Fibroblast of gingiva (primary cell): ENCODE measurements around the gene PTPRE.
A peak's percentile ranks its signal among the peaks of the same experiment; 100 is the strongest.

ENCODE experiments used
- DNase-seq: peaks from one replicate; pipeline ENCODE4 v3.0.0-alpha.2; 2011; ENCODE audit warnings: low read depth

The PTPRE gene, protein sequence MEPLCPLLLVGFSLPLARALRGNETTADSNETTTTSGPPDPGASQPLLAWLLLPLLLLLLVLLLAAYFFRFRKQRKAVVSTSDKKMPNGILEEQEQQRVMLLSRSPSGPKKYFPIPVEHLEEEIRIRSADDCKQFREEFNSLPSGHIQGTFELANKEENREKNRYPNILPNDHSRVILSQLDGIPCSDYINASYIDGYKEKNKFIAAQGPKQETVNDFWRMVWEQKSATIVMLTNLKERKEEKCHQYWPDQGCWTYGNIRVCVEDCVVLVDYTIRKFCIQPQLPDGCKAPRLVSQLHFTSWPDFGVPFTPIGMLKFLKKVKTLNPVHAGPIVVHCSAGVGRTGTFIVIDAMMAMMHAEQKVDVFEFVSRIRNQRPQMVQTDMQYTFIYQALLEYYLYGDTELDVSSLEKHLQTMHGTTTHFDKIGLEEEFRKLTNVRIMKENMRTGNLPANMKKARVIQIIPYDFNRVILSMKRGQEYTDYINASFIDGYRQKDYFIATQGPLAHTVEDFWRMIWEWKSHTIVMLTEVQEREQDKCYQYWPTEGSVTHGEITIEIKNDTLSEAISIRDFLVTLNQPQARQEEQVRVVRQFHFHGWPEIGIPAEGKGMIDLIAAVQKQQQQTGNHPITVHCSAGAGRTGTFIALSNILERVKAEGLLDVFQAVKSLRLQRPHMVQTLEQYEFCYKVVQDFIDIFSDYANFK

DNA sequence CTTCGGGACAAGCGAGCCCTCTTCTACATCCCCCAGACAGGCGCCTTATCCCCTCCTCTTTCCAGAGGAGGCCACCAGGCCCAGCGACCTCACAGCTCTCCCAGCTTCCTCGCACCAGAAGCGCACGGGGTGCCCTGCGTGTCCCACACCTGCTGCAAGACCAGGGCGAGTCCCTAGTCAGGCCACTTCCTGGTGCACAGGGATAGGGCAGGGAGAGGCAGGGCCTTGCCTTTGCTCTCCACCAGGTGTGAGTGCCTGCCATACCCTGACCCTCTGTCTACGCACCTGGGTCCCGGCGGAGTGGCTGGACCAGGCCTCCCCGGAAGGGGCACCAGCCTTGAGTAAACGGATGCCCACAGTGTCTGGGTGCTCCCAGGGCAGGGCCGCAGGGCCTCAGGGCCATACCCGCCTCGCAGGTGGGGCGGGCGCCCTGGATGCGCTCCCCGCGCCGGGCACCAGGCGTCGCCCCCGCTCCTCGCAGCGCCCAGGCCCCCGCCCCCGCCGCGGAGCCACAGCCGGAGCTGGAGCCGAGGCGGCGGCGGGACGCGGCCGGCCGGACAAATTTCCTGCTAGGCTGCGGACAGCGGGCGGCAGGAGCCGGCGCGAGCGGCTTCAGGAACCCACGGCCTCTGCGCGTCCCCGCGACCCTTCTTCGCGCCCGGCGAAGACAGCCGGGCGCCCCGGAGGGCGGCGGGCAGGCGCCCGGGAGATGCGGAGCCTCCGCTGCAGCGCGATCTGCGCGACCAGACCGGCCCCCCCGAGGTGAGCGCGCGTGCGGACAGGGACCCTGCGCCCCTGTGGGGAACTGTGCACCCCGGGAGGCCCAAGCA lies at the start of gene PTPRE:
TSS of gene PTPRE (plus strand) at position 556 of the 830 bp plus-strand sequence. CDS start 133,779 bp downstream, outside the sequence.
- DNase-seq = peak; percentile 52

DNA sequence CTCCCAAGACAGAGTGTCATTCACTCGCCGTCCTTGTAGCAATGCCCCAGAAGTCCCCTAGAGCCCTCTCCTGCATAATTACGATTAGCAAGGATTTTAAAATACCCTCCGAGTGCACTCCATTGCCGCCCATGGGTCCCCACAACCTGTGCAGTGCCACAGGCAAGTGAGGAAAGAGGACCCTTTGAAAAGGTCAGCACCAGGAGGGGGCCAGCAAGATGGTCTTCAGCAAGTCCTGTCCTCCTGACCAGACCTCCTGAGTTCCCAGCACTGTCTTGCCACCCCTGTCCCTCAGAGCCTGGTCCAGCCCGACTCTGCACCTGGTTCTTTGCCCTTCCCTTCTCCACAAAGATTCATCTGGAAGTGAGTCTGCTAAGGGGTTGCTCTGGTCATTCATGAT lies 46.3 kb upstream of the PTPRE start:
- DNase-seq = no peak

DNA sequence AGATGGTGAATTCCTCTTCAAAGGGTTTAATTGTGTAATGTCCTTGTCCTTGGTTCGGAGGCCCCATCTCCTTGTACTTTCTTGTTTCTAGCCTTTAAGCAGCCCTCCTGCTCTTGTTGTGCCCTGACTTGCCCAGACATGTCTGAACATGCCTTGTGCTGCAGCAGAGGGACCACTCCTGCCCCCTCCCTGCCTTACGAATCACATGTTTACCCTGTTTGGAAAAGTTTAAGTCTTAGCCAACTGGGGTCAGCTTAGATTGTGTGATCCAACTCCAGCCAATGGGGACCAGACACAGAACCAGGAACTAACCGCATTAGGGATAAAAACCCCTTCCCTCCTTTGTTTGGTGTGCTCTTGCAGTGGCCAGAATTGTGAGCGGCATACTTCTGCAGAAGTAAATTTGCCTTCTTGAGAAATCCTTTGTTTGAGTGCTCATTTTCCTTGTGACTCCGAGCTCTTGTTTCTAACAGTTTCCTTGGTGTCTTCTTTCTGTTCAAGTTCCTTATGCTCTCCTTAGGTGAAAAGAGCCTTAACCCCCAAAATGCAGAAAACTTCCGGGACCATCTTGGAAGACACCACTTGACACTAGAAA lies 43.6 kb upstream of the PTPRE start:
- DNase-seq = no peak

DNA sequence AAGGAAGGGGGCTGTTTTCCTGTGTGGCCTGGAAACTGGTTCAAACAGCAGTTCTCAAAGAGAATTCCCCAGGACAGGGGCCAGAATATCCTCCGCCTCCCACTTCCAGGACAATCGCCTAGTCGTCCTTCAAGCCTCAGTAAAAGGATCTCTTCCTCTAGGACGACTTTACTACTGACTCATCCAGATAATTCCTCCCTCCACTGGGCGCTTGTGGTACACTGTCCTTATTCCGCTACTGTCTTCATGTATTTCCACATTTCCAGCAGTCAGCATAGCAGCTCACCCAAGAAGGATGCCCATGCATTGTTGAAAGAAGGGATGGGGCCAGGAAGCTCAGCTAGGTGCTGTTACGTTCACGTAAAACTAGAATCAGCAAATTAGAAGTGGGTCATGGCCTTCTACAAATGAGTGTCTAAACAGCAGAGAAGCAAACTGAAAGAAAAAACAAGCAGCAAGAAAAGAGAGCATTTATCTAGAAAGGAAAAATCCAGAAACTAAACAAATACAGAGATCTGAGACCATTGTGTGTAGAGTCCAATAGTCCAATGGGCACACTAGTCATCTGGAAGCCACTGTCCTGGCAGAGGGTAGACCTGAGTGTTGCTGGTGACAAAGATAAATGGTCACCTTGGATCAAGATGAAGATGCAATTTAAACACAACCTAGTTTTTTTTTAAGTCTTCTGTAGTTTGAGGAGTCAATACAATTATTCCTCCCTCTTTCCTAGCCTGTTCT lies 40.5 kb upstream of the PTPRE start:
- DNase-seq = no peak

DNA sequence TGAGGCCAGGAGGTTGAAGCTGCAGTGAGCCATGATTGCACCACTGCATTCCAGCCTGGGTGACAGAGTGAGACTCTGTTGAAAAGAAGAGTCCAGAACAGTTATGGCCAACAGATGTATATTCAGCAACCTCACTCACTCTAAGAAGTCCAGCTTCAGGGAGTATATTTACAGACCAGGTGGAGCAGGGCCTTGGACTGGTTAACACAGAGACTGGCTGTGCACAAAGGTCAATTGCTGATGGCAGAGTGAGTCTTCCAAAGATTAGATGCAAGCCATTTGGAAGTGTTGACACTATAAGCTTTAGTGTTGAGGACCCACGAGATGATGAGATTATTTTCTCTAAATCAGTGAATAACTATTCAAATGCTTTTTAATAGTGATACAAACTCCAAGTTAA lies 39.1 kb upstream of the PTPRE start:
- DNase-seq = no peak

DNA sequence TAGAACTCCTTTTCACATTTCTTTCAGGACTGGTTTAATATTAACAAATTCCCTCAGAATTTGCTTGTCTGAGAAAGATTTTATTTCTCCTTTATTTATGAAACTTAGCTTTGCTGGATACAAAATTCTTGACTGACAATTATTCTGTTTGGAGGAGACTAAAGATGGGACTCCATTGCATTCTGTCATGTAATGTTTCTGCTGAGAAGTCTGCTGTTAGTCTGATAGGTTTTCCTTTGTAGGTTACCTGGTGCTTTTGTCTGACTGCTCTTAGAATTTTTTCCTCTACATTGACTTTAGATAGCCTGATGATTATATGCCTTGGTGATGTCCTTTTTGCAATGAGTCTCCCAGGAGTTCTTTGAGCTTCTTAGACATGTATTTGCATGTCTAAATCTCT lies 37.6 kb upstream of the PTPRE start:
- no peak for DNase-seq

DNA sequence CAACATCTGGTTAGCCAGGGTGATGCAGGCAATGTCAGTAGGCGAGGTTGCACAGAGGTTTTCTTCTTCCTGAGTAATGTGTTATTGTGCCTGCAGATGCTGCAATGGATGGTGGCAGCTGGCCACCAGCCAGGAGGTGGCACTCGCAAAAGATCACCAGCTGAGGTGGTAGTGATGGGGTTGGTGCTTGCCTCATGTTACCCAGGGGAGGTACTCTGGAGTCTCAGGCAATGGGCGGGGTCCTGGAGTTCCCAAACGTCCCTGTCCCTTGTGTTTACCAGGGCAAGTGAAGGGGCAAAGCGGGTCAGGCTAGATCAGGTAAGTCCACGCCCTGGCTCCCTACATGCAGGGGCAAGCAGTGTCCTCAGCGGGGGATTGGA lies 35.3 kb upstream of the PTPRE start:
- DNase-seq = no peak

DNA sequence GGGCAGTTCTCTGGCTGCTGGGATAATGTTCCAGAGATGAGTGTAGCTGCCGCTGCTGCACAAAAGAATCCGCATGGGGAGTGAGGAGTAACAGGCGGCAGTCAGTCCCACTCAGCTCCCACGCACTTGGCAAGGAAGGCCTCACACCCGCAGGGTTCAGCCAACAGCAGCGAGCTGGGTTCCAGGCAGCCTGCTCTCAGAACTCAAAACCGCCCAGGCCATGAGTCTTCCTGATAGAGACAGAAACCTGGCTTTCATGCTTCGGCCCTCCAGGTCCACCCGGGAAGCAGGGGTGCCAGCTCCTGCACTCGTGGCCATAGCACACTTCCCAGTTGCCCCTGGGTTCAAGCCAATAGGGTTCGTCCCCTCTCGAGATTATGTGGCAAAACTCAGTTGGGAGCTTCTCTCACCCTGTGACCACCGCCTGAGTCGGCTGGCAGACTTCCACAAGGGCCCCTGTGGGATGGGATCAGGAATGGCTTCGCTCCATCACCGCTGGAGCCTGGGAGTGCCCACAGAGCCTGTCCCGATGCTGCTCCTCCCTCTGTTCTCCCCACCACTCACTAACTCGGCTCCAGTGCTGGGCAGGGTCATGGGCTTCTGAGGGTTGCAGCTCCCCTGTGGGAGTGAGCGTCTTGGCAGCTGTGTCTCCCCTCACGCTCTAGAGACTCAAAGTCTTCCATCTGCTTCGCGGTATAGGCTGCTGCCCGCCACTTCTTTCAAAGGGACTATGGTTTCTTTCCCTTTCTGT lies 34.7 kb upstream of the PTPRE start:
- DNase-seq = no peak

DNA sequence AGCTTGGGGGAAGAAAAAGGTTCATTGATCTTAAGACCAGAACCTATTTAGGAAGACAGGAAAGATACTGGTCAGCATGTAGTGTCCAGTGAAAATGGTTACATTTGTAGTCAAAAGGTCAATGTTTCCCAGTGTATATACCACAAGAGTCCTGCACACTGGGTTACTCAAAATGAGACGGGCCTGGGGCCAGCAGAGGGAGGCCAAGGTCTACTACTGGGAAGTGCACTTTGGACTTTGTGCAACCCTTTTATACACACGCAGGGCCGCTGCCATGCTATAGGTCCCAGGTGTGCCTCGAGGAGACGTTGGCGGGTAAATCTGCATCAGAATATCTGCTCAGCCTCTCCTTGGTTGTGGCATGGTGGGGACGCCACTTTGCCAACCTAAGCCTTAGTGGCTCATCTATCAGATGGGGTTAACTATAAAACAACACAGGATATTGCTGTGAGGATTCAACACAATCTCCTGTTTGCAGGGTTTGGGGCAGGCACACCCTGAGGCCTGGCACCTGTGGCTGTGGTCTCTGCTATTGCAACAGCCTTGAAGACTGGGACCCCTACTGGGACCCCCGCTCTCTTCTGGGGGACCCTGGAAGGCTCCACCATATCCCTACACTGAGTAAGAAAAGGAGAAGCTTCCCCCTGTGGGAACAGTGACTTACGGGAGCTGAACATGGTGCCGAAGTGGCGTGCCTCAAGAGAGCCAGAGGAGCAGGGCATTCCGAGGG lies 33.9 kb upstream of the PTPRE start:
- DNase-seq = no peak

DNA sequence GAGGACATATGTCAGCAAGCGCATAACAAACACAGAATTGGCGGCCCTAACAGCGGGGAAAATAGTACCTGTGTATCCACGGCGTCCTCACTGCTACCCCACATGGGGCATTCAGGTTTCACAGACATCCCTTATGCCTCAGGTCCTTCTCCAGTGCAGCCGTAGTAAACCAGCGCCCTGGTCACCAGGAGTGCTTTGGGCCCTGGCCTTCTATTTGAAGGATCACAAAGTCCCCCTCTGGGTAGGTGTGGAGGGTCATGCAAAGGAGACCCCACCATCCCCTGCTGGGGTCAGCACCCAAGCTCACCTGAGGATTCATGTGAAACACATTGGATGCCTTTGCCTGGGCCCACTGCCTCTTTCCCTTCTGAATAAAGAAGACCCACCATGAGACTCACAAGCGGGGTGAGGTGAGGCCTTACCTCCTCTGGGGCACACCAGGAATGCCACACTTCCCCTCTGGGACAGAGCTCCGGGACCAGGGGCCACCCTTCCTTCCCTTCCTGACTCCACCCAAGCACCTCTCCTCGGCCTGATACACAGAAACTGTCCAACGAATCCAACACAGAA lies 32.9 kb upstream of the PTPRE start:
- no peak for DNase-seq

DNA sequence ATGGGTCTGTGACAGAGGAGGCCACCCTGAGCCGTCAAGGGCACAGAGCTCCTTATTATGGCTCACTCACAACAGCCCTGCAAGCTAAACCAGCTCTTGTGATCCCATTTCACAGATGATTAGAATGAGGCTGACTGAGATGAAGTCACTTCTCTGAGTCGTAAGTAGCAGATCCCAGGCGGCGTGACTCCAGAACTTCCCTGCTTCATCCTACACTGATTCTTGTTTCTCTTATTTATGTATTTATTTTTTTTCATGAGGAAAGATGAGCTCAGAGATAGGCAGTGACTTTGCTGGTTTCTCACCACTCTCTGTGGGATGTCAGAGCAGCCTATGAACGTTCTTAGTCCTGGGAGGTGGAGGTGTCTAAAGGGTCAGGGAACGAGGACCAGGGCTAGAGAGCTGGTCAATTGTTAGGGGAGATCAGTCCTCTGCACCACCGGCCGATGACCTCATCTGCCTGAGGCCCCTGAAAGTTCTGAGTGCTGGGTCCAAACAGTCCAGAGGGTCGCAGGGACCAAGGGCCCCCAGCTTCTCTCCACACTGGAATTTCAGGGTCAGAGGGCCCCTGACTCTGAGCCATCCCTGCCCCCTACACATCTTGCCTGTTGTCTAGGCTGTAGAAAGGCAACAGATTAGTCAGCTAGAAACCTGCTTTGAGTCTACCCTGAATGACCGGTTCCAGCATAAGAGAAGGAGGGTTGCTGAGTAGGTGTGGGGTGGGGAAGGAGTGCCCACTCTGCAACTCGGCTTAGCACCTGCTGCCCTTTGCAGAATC lies 32.0 kb upstream of the PTPRE start:
- DNase-seq = no peak

DNA sequence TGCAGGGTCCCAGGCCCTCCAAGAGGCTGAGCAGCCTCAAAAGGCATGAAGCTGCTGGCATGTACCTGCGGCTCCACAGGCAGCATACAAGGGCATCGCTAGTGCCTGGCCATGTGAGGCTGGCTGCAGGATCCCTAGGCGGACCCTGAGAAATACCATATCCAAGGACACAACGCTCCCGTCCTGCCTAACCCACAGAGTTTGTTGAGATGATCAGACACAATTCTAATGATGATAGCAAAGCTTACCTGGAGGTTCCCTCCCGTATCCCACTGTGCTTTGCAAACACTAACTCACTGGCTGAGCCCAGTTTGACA lies 31.5 kb upstream of the PTPRE start:
- DNase-seq = no peak

DNA sequence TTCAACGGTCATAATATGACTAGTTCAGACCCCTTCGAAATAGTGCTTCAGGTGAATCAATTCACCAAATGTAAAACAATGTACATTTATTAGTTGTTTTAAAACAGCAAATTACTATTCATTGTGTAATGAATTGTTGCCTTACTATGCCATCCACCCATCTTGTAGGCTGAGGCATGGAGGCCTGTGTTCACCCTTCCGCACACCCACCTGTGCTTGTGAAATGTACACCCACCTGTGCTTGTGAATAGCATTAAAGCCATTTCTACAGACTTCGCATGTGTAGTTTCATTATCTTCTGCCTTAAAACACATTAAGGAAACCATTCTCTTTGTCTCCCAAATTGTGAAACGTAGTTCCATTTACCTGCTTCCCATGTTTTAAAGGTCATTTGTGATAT lies 31.0 kb upstream of the PTPRE start:
- DNase-seq = no peak

DNA sequence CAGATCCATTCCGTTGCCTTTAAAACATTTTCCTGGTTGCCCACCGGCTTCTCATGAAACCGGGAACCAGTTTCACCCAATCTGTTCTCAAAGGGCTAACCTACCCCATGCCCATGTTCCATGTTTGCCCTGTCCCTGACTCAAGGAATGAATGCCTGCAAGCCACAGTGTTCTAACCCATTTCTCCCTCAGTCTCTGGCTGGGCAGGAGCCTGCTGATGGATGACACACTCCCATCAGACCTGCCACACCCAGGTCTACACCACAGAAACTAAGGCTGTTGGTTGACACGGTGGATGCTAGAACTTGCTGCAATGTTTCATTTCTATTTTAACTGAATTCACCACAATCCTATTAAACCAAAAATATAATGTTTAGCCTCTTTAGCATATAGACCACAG lies 29.8 kb upstream of the PTPRE start:
- DNase-seq = no peak

DNA sequence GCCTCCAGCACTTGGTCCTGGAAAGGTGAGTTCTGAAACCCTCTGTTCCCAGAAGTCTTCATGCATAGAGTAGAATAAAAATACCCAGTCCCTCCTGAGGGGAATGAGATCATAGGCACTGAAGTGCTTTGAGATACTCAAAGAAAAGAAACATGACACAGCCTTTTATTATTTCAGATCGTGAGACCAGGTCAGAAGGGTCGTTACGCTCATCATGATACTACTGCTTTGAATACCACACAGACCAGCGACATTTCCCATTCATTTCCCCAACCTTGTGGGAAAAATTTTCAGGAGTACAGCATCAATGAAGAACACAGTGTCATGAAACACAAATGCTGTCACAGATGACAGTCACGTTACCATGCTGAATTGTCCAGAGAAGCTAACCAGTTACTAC lies 29.2 kb upstream of the PTPRE start:
- DNase-seq = no peak

DNA sequence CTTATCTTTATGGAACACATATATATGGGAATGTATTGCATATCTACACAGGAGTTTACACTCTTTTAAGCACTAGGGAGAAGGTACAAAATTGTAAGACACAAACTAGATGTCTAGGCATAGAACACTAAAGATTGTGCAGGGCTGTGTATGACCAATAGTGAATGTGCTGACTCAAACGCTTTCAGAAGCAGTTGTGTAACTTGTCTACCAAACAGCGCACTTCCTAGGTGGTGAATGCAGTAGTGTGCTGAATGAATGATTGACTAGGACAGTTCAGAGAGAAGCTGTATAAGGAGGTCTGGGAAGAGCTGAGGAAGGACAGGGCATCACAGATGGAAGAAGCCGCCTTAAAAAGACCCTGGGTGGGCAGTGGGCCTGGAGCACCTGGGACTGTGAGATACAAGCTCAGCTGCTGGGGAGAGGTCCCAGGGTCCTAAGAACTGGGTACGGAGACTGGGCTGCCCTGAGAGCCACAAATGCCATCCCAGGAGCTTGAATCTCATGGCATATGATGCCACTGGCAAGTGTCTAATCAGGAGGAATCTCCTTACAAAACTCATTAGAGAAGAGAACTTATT lies 28.3 kb upstream of the PTPRE start:
- no peak for DNase-seq

DNA sequence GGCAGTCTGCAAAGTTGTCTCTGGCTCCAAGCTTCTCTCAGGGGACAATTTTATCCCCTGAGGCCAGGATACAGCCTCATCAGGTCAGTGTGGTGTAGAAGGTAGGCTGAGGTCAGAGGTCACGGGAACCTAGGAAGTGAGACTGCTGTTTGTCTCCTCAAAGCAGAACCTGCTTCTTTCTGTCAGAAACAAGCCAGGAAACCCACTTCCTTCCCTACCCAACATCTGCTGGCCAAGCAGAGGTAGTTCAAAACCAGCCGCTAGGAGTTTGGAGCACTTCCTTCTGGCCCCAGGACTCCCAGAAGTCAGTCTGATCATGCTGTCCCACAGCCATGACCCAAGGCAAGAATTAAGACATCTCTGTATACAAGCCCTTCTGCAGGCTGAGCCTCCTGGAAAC lies 26.3 kb upstream of the PTPRE start:
- DNase-seq = no peak

DNA sequence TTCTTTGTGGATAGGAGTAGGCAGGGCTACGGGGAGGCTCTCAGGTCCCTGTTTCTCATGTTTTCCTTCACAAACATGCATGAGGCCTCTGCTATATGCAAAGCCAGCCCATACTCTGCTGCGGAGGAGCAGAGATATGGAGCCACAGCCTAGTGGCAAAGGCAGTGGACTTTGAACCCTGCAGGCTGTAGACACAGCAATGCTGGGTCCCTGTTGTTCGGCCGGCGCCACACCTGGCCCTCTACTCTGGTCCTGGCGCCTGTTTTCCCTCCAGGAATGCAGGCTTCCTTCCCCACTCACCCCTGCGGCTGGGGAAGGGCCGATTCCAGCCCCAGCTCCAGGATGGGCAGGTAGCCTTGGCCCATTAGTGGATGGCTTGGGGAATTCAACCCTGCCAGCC lies 25.6 kb upstream of the PTPRE start:
- no peak for DNase-seq

DNA sequence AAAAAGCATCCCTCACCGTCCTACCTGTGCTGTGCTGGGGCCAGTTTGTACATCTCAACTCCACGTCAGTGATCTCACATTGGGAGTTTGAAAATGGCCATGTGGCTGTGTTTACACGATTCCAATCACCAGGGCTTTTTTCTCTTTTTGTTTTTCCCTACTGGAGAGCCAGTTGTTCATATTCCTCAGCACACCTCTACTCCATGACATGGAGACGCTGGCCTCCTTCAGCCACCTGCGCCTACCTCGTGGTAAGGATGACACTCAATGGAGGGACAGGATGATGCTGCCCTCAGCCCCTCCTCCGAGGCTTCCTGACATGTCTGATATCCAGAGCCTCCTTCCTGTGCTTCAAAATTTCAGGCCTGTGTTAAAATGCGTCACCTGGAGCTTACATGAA lies 24.5 kb upstream of the PTPRE start:
- DNase-seq = no peak
